CD4-positive, alpha-beta T cell treated with Interleukin-6 at 100 ng/mL for 8 hours (primary cell): Measurements from ENCODE around the gene OSBPL3.
A peak's percentile ranks its signal among the peaks of the same experiment; 100 is the strongest.
"Not testable (repeated sequence)": the region's sequence is repeated elsewhere in the genome, so short reads cannot be mapped to it uniquely, and the experiment has no call there.

Experiments
- DNase-seq: peaks from one replicate; pipeline ENCODE4 v3.0.0-alpha.2; 2020; ENCODE audit warnings: mixed read lengths, low spot score

Gene OSBPL3

GRCh38 chr7:24920451-24921361 lies 59.3 kb downstream of the OSBPL3 start:
- no peak for DNase-seq

DNA sequence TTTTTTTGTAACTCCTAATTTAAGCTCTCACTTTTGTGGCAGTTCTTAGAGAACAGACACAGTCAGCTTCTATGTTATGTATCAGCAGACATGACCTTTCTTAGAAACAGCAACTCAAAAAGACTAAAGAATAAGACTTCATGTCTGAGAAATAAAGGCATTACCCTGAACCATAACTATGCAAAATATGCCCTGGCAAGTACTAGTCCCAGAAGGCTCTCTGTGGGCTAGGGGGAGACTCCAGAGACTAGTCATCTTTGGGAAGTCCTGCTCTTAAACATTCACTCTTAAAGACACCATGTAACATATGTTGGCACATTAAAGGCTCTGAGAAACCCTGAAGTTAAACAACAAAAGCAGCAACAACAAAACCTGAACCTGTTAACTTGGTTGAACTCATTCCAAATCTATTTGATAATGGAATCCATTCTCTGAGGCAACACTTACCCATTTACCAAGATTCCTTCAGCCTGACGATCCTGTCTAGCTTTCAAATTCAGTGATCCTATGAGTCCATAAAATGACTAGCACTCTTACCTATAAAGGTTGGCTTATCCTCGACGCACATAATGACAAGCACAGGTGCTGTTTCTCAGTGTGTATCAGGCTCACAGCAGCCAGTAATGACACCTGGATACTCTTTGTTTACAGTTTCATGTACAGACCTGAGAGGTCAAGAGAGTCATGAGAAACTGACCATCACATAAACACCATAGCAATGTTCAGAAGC lies 62.3 kb downstream of the OSBPL3 start:
- DNase-seq, result no peak

DNA sequence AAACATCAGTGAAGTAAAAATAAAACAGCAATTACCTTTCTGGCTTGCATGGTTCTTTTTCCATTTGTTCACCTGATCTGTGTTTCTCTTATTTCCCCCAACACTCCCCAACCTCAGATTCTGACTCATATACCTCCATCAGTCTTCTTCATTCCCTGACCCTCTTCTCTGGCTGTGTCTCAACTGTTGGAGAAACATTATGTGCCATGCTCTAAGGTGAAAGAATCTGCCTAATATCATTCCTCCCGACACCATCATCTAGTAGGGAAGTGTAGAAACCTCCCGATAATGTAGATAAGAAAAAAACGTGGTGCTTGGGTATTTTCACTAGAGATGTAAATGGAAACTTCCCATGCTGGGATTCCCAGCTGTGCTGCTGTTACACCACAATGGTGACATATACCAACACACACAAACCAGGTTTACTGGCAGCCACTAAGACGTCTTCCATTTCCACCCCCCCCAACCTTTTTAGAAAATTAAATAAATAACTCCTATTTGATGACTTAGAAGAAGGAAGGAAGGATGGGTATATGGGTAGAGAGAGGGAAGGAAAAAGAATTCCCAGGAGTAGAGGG lies 63.4 kb downstream of the OSBPL3 start:
- DNase-seq, result no peak

- no peak for DNase-seq
These were observed 65.5 kb downstream of the OSBPL3 start for GRCh38 chr7:24914465-24914859.

DNA sequence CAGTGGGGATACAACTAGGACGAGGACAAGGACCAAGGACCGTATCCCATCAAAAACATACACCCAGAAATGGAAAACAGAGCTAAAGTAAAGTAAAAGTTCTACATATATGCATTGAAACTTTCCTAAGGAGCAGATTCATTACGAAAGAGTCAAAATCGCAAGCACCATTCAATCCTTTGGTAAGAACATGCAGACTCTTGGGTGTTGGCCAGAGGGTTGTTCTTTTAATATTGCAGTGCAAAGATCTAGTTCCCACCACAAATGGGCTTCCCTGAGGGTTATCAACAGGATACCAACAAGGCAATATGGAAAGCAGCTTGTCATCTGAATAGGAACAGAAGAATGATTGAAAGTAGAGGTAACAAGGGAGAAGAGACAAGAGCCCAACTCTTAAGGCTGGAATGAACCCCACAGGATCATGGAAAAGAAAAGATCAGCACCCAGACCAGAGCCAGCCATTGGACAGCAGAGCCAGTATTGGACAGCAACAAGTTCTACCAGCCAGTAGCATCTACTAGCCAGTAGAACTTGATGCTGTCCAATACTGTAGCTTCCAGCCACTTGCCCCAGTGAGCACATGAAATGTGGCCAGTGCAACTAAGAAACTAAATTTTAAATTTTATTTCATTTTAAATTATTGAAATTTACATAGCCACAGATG lies 66.0 kb downstream of the OSBPL3 start:
- DNase-seq, result no peak

GRCh38 chr7:24912874-24913514 lies 67.0 kb downstream of the OSBPL3 start:
- no peak for DNase-seq

DNA sequence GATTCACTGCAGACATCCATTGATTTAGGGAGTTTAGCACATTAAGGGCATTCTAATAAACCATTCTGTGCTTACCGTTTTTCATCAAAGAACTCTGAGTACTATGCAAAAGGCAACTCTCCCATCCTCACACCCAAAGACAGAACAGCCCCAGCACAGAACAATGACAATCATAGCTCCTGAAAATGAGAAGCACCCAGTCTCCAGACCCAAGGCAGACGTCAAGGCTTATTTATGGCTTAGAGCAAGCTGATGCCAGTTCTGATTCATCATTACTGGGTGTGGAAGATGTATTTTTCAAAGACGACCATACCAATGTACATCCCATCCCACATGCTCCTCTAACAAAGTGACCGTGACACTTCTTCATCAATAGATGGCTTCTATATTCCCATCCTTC lies 67.6 kb downstream of the OSBPL3 start:
- no peak for DNase-seq

- peak; percentile 59 for DNase-seq
These were observed 68.8 kb downstream of the OSBPL3 start for GRCh38 chr7:24911213-24911603.

GRCh38 chr7:24910551-24911212 lies 69.3 kb downstream of the OSBPL3 start:
- DNase-seq, result no peak

GRCh38 chr7:24908727-24909126 lies 71.3 kb downstream of the OSBPL3 start:
- DNase-seq, result no peak

DNA sequence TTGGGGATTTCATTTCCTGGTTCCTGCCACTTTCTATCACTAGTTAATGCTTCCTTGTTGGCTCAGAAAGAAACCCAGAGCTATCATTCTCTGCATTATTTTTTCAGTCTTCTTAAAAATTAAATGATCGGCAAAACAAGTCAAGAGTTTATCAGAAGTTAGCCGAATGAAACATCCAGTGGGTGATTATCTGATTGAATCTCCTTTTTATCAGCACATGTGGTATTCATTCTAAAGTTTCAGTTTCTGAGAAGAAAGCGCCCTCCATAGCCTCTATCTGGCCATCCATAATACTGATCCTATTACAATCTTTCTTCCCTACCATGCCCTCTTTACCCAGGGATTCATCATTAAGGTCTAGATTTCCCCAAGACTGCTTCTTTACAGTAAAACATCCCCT lies 71.8 kb downstream of the OSBPL3 start:
- DNase-seq, result no peak

DNA sequence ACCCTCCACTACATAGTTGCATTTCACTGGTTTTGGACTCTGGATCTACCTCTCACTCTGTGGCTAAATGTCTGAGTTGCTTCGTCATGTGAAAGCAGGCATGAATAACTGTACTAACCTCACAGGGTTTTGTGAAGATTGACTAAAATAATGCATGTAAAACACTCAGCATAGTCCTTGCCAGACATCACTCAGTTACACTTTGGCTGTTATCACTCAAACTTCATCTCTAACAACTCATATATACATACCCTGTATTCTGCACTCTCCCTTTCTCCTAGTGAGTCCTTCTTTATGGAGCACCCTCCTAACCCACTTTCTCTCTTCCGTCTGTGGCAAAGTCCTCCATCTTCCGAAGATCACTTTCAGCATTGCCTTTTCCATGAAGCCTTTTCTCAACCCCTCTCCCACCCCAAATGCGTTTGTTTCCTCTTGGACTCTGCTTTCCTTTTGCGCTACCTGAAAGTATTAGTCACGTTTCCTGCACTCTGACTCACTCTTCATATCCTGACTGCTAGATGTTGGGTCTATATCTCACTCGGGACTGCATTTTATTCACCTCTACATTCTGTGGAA lies 72.6 kb downstream of the OSBPL3 start:
- peak; percentile 57 for DNase-seq

DNA sequence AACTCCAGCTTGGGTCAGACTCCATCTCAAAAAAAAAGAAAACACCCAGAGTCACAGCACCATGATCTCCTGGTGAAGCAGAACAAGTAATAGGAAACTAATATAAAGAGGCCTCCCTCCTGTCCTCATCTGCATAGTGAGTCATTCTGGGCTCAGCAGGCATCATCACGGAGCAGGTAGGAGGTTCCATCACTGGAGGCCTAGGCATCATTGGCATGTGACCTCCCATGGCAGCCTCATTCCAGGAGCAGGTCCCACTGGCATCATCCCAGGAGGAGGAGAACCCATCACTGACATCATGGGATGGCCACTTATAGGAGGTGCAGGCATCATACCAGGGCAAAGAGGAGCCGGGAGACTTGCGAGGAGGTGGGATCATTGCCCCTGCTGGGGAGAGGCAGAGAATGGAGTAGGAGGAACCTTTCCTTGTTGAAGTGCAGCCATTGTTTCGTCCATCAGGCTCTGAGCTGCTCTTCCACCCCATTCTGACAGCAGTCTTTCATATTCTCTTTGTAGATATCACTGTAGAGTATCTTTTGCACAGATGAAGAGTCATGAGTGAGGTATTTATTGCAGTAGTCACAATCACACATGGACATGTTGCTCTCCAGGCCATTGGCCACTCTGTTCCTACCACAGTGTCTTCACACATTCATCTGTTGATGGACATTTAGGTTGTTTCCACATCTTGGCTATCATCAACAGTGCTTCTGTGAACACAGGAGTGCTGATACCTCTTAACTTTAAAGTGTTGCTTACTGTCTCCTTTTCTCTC lies 73.8 kb downstream of the OSBPL3 start:
- no peak for DNase-seq

DNA sequence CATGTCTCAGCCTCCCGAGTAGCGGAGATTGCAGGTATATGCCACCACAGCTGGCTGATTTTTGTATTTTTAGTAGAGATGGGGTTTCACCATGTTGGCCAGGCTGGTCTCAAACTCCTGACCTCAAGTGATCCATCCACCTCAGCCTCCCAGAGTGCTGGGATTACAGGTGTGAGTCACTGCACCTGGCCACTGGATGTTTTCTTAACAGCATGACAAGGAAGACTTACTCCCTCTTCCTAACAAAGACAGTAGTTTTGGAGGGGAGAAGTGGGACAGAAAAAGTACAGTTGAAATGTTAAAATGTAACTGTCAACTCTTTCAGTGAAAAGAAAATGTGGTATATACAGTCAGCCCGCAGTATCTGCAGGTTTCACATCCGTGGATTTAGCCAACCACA lies 76.0 kb downstream of the OSBPL3 start:
- DNase-seq, result not testable (repeated sequence)

GRCh38 chr7:24903559-24903958 lies 76.4 kb downstream of the OSBPL3 start:
- DNase-seq, result no peak

DNA sequence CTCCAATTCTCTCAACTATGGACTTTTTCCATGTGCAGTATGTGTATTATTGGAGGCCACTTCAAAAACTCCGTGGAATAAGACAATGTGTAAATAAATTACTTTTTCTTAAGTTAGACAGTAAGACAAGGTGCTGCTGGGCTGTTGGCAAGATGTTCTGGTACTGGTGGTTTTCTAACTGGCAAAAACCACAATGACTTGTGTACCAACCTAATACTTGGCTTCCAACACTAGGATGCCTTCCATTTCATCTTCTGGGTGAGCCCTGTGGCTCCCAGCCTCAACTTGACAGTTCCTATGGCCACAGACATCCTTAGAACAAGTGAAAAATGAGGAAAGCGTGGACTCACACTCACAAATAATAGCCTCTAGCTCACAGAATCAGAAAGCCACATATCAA lies 77.0 kb downstream of the OSBPL3 start:
- DNase-seq, result no peak

DNA sequence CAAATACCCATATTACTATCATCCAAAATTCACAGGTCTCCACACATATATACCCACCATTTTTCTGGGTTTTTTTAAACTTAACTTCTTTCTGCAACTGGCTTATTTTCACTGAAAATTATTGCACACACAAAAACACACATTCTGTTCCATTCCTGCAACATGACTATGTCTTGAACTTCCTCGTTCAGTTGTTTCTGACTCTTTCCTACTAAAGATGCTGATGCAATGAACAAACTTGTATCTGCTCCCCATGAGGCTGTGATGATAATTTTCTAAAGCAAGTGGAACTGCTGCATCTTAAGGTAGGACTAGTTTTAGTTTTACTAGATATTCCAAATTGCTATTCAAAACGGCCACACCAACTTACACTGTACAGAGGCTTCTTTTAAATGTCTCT lies 77.7 kb downstream of the OSBPL3 start:
- DNase-seq, result no peak

- DNase-seq, result no peak
These were observed 80.1 kb downstream of the OSBPL3 start for GRCh38 chr7:24899905-24900304.

- DNase-seq, result no peak
These were observed 80.8 kb downstream of the OSBPL3 start for GRCh38 chr7:24899161-24899560.

GRCh38 chr7:24898691-24899090 lies 81.3 kb downstream of the OSBPL3 start:
- DNase-seq, result peak; percentile 15
